Iris pigment epithelial cell (primary cell): ENCODE data around the gene ADAMTS18.

ENCODE experiments used
- DNase-seq: peaks from one replicate; pipeline ENCODE4 v3.0.0-alpha.2; 2011; ENCODE audit warnings: low read depth

Gene ADAMTS18

DNA sequence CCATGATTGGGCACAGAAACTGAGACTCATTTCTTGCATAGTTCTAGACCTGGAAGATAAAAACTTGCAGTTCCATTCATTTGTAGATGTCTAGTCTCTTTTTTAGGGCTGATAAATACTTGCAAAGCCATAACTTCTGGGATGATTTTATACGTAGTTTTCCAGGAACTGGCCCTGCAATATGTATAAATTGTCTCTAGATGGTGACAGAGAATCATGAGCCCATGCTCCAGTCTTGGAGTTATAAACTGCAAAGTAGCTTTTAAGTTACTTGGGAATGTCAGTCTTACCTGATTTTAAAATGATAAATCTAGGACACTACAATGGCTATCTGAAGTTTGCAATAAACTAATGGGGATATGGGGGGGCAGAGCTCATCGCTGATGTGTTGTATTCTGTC lies 3.0 kb upstream of the ADAMTS18 start:
- peak; percentile 49 for DNase-seq

DNA sequence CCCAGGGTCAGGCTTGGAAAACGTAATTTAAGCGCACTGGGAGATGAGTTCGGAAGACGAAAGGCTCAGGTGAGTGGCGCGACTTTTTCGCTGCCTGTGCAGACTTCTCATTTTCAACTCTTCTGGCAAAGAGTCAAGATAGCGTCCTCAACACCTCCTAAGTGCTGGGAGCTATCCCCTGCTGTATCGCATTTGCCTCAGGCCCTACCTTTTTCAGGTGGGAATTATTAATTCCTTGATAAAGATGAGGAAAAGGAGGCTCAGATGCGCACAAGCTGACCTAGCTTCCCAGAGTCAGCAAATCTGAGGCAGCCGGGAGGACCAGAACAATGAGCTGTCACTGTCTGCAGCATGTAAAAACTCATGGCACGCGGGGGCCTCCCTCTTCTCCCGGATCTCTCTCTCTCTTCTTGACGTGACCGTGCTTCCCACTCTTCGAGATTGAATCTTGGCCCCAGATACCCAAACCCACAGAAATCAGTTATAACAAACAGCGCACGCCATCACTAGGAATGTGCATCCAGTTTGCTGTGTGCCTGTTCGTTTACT lies 512 bp upstream of the ADAMTS18 start:
- no peak for DNase-seq

- no peak for DNase-seq
Observed at GRCh38 chr16:77434022-77434529, 758 bp downstream of the ADAMTS18 start.

- no peak for DNase-seq
Observed at GRCh38 chr16:77433146-77433545, 1.7 kb downstream of the ADAMTS18 start.

DNA sequence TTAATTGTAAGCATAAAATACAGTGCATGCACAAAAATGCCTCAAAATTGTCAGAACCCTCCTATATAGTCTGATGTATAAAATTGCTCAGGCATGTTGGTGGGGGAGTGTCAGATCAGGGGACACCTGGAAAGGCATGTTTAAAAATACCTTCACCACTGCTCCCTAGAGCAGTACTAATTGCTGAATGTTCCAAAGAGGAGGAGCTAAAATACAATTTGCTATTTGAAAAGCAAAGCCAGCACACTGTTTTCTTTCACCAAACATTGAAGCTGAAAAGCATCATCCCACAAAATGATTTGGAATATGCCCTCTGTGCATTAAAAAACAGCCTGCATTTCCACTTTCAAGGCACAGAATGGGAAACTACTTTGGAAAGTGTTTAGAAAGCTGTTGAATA lies 2.6 kb downstream of the ADAMTS18 start:
- DNase-seq, result no peak

GRCh38 chr16:77430787-77431585 lies 3.8 kb downstream of the ADAMTS18 start:
- no peak for DNase-seq

DNA sequence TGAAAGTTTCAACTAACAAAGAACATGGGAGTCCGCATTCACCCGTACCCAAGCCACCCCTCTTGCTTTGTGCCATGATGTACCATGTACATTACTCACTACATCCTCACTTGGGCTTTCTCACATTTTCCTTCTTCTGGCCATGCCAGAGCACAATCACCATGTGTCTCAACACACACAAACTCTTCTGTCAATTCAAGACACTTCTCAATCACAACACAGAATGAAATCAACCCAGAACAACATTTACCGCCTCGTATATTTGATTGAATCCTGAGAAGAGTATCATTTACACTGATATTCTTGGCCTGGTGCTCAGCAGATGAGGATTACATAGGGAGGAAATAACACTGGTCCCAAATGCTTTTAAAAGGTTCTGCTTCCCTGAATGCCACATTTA lies 4.5 kb downstream of the ADAMTS18 start:
- DNase-seq, result no peak

- no peak for DNase-seq
Observed at GRCh38 chr16:77424871-77425604, 9.8 kb downstream of the ADAMTS18 start.

- no peak for DNase-seq
Observed at GRCh38 chr16:77422196-77422784, 12.5 kb downstream of the ADAMTS18 start.

GRCh38 chr16:77416939-77417480 lies 17.8 kb downstream of the ADAMTS18 start:
- DNase-seq, result no peak

DNA sequence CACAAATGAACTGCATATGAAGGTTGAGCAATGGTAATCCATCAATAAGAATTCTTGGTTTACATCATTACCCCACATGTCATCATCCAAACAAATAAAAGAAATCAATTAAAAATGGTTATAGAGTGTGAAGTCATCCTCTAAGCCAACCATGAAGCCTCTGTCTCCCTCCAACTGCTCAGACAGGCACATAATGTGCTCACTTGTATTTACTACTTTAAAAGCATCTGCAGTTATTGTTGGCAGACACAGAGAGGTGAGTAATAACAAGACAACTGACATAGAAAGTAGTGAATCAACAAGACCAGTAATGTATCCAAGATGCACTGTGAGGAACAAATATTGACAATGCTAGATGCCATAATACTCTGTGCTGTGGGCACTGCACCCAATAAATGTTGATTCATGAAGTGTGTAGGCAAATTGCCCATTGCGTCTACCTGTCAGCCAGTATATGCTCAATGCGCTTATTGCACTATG lies 20.0 kb downstream of the ADAMTS18 start:
- peak; percentile 28 for DNase-seq

- DNase-seq, result no peak
Observed at GRCh38 chr16:77410449-77410848, 24.4 kb downstream of the ADAMTS18 start.

DNA sequence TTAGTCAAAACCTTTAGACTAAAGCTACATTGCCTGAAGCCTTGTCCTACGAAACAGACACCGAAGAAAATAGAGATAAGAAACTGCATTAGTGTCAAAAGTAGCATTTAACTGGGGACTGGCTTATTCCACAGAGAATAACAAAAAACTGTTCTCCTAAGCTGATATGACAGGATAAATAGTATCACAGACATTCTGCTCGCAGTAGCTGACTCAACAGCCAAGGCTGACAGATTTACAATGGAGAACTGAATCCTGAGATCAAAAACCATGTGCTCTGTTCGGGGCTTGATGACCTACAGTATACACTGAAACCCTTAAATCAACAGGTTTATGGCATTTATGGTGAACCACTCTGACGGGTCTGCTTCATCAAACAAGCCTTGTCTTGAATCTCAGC lies 25.5 kb downstream of the ADAMTS18 start:
- no peak for DNase-seq

GRCh38 chr16:77408607-77409006 lies 26.2 kb downstream of the ADAMTS18 start:
- no peak for DNase-seq

DNA sequence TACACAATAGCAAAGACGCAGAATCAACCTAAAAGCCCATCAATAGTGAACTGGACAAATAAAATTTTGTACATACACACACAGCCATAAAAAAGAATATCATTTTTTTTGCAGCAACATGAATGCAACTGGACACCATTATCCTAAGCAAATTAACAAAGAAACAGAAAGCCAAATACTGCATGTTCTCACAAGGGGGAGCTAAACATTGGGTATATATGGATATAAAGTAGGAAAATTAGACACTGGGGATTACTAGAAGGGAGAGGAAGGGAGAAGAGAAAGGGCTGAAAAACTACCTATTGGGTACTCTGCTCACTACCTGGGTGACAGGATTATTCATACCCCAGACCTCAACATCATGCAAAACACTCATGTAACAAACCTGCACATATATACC lies 28.2 kb downstream of the ADAMTS18 start:
- peak; percentile 41 for DNase-seq

DNA sequence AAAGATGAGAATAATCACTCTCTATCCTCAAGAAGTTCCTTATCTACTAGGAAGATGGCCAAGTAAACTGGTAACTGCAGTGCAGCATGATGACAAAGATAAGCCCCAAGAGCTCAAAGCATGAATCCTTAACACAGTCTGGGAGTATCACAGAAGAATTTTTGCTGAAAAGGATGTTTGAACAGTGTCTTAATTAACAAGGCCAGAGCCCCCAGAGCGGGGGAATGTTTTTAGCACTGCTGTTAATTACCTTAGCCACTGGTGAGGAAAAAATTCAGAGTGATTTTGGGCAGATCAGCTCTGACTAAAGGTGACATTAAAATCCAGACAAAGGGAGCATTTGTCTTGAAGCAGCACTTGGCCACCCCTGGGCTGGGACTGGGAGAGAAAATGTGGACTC lies 30.1 kb downstream of the ADAMTS18 start:
- no peak for DNase-seq

DNA sequence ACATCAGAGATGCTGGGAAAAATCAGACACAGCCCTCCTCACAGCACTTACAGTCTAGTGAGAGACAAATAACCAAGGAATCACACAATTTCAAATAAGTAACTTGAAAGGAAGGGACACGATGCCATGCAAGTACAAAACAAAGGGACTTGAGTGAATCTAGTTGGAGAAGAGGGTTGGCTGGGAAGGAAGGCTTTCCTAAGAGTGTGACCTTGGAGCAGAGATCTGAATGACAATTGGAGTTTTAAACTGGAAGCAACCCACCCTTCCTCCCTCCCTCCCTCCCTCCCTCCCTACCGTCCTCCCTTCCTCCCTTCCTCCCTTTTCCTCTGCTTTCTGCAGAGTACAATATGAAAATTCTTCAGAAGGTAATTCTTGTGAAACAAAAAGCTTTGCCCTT lies 31.1 kb downstream of the ADAMTS18 start:
- no peak for DNase-seq

GRCh38 chr16:77402672-77403071 lies 32.2 kb downstream of the ADAMTS18 start:
- no peak for DNase-seq

DNA sequence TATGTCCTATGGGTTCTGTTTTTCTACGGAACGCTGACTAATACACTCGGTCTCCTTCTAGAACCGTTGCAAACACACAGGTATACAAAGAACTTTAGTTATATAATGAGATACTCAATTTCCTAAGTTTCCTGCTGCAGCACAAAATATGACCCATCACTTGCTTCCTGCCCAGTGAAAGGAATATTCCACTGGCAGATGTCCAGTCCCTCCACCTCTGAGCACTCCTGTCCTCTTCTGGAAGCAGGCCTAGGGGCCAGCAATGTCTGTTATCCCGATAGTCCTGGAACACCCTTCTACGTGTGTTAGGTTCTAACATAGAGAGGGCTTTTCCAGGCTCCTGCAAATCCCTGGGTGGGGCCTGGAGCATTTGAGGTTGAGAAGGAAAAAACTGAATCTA lies 32.7 kb downstream of the ADAMTS18 start:
- no peak for DNase-seq

- DNase-seq, result no peak
Observed at GRCh38 chr16:77399546-77399945, 35.3 kb downstream of the ADAMTS18 start.

- no peak for DNase-seq
Observed at GRCh38 chr16:77399066-77399465, 35.8 kb downstream of the ADAMTS18 start.

- DNase-seq, result no peak
Observed at GRCh38 chr16:77398495-77398894, 36.3 kb downstream of the ADAMTS18 start.
